MCF 10A (cell line): ENCODE measurements around the gene SLC2A4. TPM values are rescaled to one million over a fixed set of nuclear protein-coding genes. Genes with fewer than 3 reads are reported as not detected.

Experiments used
- BruUV-seq: library from RNA; stranded (reverse); fragments of 400-500 nt; replicated peaks from 2 replicates; lab custom pipeline; 2021; lab: Mats Ljungman, UMichigan
- CTCF ChIA-PET: fragments of 300-600 bp; sonication (Branson Sonifier 250); formaldehyde crosslinking; extraction: SDS; loops from one replicate; lab custom pipeline; 2021; ENCODE audit warnings: antibody characterized with exemption, inconsistent platforms; lab: Yijun Ruan, JAX
- POLR2A ChIA-PET: fragments of 300-600, 350-650 bp; sonication (Branson Sonifier 250); formaldehyde crosslinking; extraction: SDS; loops from one replicate; lab custom pipeline; 2020; ENCODE audit warnings: antibody characterized with exemption, inconsistent platforms; lab: Yijun Ruan, JAX
- DNase-seq: peaks from one replicate; pipeline ENCODE4 v3.0.0-alpha.2; 2018; ENCODE audit not compliant: unreplicated experiment
- H3K27ac Mint-ChIP-seq: one replicate; pipeline ENCODE4 v1.8.0; 2022; ENCODE audit warnings: mild to moderate bottlenecking, low read depth, mixed read lengths; ENCODE audit not compliant: unreplicated experiment
- H3K27me3 Mint-ChIP-seq: one replicate; pipeline ENCODE4 v1.8.0; 2022; ENCODE audit warnings: mixed read lengths; ENCODE audit not compliant: insufficient read depth, unreplicated experiment
- H3K36me3 Mint-ChIP-seq: one replicate; pipeline ENCODE4 v1.8.0; 2022; ENCODE audit warnings: mild to moderate bottlenecking, moderate library complexity, mixed read lengths; ENCODE audit not compliant: insufficient read depth, unreplicated experiment
- H3K4me1 Mint-ChIP-seq: one replicate; pipeline ENCODE4 v1.8.0; 2022; ENCODE audit warnings: mixed read lengths; ENCODE audit not compliant: insufficient read depth, unreplicated experiment
- H3K4me3 Mint-ChIP-seq: one replicate; pipeline ENCODE4 v1.8.0; 2022; ENCODE audit warnings: mild to moderate bottlenecking, moderate library complexity, mixed read lengths; ENCODE audit not compliant: unreplicated experiment
- H3K9me3 Mint-ChIP-seq: one replicate; pipeline ENCODE4 v1.8.0; 2022; ENCODE audit warnings: mixed read lengths; ENCODE audit not compliant: unreplicated experiment
- intact Hi-C: fragments of 100-400 bp; cut with micrococcal nuclease; formaldehyde crosslinking; loops from 2 replicates; pipeline ENCODE4 v1.14.1; 2022
- total RNA-seq: library from RNA; stranded (reverse); gene quantifications from 2 replicates; pipeline ENCODE4 v1.2.3, GENCODE V29; 2022
- TF ChIP-seq, protein P1 (sequence below): fragments of 200-600 bp; IDR thresholded peaks from one replicate; pipeline ENCODE4 v1.8.0; 2022; ENCODE audit warnings: antibody characterized with exemption, mild to moderate bottlenecking; ENCODE audit not compliant: unreplicated experiment

SLC2A4 gene
- total RNA-seq, 1 experiment from 2014 or later, result not detected

DNA sequence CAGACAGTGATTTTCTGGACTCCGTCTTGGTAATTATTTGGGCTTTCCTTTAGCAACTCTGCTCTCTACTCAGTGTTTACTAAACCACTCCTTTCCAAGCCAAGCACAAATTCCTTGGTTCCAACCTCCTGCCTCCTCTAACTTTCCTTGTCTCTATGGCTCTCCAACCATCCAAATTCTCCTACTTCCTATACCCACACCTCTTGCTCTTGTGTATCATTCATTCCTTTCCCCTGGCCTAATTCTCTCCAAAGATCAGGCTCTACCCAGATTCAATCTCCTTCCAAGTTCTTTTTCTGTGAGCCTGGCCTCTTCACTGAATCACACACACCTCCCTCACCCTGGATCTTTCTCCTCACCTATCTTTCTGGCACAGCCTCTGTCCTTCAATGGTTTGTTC lies 46.5 kb downstream of the SLC2A4 start:
- Mint-ChIP-seq H3K4me1 (peaks cover 15% of the 10 kb centered on the region), H3K27me3 (no peaks in the 10 kb centered on the region), H3K27ac (peak overlapping the region; percentile 96), H3K9me3 (no peaks in the 10 kb centered on the region), H3K36me3 (peaks cover 35% of the 10 kb centered on the region), H3K4me3 (peak overlapping the region; percentile 99)
- ChIA-PET POLR2A (interaction anchor here (0.6 to 3.6 kb wide), 7 partner anchors 14 to 704 kb away, joined by 3 to 54 read pairs (median 16); partner anchors contain the start of genes GPS2, KCTD11 and TMEM256), CTCF (interaction anchor here (0.5 to 0.6 kb wide), 4 partner anchors 8 to 915 kb away, joined by 3 to 4 read pairs (median 3); no protein-coding TSS in a partner anchor)
- DNase-seq, result no peak
- no TSS peak for BruUV-seq
- TF ChIP-seq, protein P1, sequence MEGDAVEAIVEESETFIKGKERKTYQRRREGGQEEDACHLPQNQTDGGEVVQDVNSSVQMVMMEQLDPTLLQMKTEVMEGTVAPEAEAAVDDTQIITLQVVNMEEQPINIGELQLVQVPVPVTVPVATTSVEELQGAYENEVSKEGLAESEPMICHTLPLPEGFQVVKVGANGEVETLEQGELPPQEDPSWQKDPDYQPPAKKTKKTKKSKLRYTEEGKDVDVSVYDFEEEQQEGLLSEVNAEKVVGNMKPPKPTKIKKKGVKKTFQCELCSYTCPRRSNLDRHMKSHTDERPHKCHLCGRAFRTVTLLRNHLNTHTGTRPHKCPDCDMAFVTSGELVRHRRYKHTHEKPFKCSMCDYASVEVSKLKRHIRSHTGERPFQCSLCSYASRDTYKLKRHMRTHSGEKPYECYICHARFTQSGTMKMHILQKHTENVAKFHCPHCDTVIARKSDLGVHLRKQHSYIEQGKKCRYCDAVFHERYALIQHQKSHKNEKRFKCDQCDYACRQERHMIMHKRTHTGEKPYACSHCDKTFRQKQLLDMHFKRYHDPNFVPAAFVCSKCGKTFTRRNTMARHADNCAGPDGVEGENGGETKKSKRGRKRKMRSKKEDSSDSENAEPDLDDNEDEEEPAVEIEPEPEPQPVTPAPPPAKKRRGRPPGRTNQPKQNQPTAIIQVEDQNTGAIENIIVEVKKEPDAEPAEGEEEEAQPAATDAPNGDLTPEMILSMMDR, result no peak
- intact Hi-C loops, result no loop called here

- H3K4me3 Mint-ChIP-seq, result peak within 1 kb of the TSS; percentile 99
- POLR2A ChIA-PET, result interaction anchor here (0.6 to 3.6 kb wide), 27 partner anchors 10 to 703 kb away, joined by 3 to 54 read pairs (median 5); partner anchors contain the start of genes ACADVL, CD68, DLG4 and DVL2
- TF ChIP-seq, protein P1, result no peak
- H3K27ac Mint-ChIP-seq, result peak within 1 kb of the TSS; percentile 96
- BruUV-seq, result no TSS peak
- H3K36me3 Mint-ChIP-seq, result peaks cover 31% of the 10 kb centered on the region
- H3K4me1 Mint-ChIP-seq, result peaks cover 15% of the 10 kb centered on the region
- DNase-seq, result no peak
- no peaks in the 10 kb centered on the region for H3K27me3 Mint-ChIP-seq
- intact Hi-C loops, result no loop called here
- H3K9me3 Mint-ChIP-seq, result no peaks in the 10 kb centered on the region
- CTCF ChIA-PET, result interaction anchor here (0.5 to 0.7 kb wide), 5 partner anchors 9 to 914 kb away, joined by 3 to 5 read pairs (median 3); no protein-coding TSS in a partner anchor
Measured at GRCh38 chr17:7328840-7329373, 47.4 kb downstream of the SLC2A4 start, which contains the start of gene NEURL4. TSS of gene NEURL4 (minus strand) at chr17:7329335. CDS start at chr17:7329312, 23 bp downstream.

- Mint-ChIP-seq H3K9me3 (no peaks in the 10 kb centered on the region), H3K27me3 (no peaks in the 10 kb centered on the region), H3K27ac (peak overlapping the region; percentile 96), H3K4me1 (peaks cover 15% of the 10 kb centered on the region), H3K36me3 (peaks cover 26% of the 10 kb centered on the region), H3K4me3 (peak overlapping the region; percentile 99)
- no TSS peak for BruUV-seq
- intact Hi-C loops, result no loop called here
- POLR2A ChIA-PET, result interaction anchor here (0.6 to 3.6 kb wide), 33 partner anchors 9 to 358 kb away, joined by 3 to 54 read pairs (median 4); partner anchors contain the start of genes ACADVL, CD68, DLG4 and DVL2
- CTCF ChIA-PET, result interaction anchor here (0.6 to 1.0 kb wide), 6 partner anchors 9 to 371 kb away, joined by 3 to 5 read pairs (median 4); no protein-coding TSS in a partner anchor
- TF ChIP-seq, protein P1, result no peak
- peak; percentile 98 for DNase-seq
Measured at GRCh38 chr17:7329374-7329996, 48.0 kb downstream of the SLC2A4 start.
